Neural cell (in vitro differentiated cells): ENCODE measurements around the gene BCL7B. TPM values are rescaled to one million over a fixed set of nuclear protein-coding genes. Genes with fewer than 3 reads are reported as not detected.
"Not testable (repeated sequence)": the region's sequence is repeated elsewhere in the genome, so short reads cannot be mapped to it uniquely, and the experiment has no call there.

Experiments
- H2AFZ ChIP-seq: fragments of 200-600, 300-800 bp; sonication (generic), shearing (Covaris generic); 2 replicates; pipeline ENCODE4 v1.6.0; 2014; ENCODE audit warnings: low read depth, mild to moderate bottlenecking, antibody characterized with exemption, low read length, moderate library complexity
- H3F3A ChIP-seq: fragments of 200-600 bp; shearing (Covaris generic); 2 replicates; pipeline ENCODE4 v1.6.1; 2016; ENCODE audit warnings: mild to moderate bottlenecking, moderate library complexity, mixed read lengths, antibody characterized with exemption, low read length; ENCODE audit not compliant: insufficient read depth, poor library complexity, severe bottlenecking
- H3K27ac ChIP-seq: fragments of 200-600, 300-800 bp; sonication (generic), shearing (Covaris generic); 2 replicates; pipeline ENCODE4 v1.5.1; 2014; ENCODE audit warnings: mild to moderate bottlenecking, low read length, moderate library complexity
- H3K27me3 ChIP-seq: fragments of 300-800, 200-600 bp; sonication (generic), shearing (Covaris generic); 2 replicates; pipeline ENCODE4 v1.6.0; 2014; ENCODE audit warnings: mild to moderate bottlenecking, low read depth, low read length, moderate library complexity; ENCODE audit not compliant: insufficient read depth
- H3K36me3 ChIP-seq: fragments of 300-800, 200-600 bp; sonication (generic), shearing (Covaris generic); 2 replicates; pipeline ENCODE4 v1.5.1; 2014; ENCODE audit warnings: mild to moderate bottlenecking, antibody characterized with exemption, low read length, moderate library complexity; ENCODE audit not compliant: insufficient read depth
- H3K4me2 ChIP-seq: fragments of 300-800, 200-600 bp; sonication (generic), shearing (Covaris generic); 2 replicates; pipeline ENCODE4 v1.6.0; 2014; ENCODE audit warnings: mild to moderate bottlenecking, low read length
- H3K4me3 ChIP-seq: fragments of 300-800, 200-600 bp; sonication (generic), shearing (Covaris generic); 2 replicates; pipeline ENCODE4 v1.5.1; 2014; ENCODE audit warnings: mild to moderate bottlenecking, low read length, moderate library complexity
- H3K79me2 ChIP-seq: fragments of 200-600 bp; shearing (Covaris generic); replicated peaks from 2 replicates; pipeline ENCODE4 v1.6.0; 2014; ENCODE audit warnings: mild to moderate bottlenecking, low read length, moderate library complexity; ENCODE audit not compliant: insufficient read depth
- H3K9ac ChIP-seq: fragments of 300-800, 200-600 bp; sonication (generic), shearing (Covaris generic); 2 replicates; pipeline ENCODE4 v1.6.1; 2016; ENCODE audit warnings: mild to moderate bottlenecking, low read length, mixed read lengths
- H3K9me2 ChIP-seq: fragments of 200-600 bp; shearing (Covaris generic); 2 replicates; pipeline ENCODE4 v1.6.1; 2016; ENCODE audit warnings: mild to moderate bottlenecking, low read length, mixed read lengths; ENCODE audit not compliant: insufficient read depth
- H3K9me3 ChIP-seq: fragments of 200-600, 300-800 bp; sonication (generic), shearing (Covaris generic); 2 replicates; pipeline ENCODE4 v1.6.1; 2016; ENCODE audit warnings: mild to moderate bottlenecking, mixed run types, low read length, moderate library complexity, mixed read lengths
- H4K20me1 ChIP-seq: fragments of 200-600 bp; shearing (Covaris generic); 2 replicates; pipeline ENCODE4 v1.6.1; 2016; ENCODE audit warnings: mild to moderate bottlenecking, mixed run types; ENCODE audit not compliant: insufficient read depth
- CTCF ChIP-seq: fragments of 450-650 bp; IDR thresholded peaks from 2 replicates; pipeline ENCODE4 v1.5.1; 2014; ENCODE audit warnings: antibody characterized with exemption, mild to moderate bottlenecking, moderate library complexity; ENCODE audit not compliant: poor library complexity, severe bottlenecking
- EP300 ChIP-seq: fragments of 450-650 bp; conservative IDR thresholded peaks from 2 replicates; pipeline ENCODE4 v1.6.1; 2014; ENCODE audit warnings: antibody characterized with exemption, mild to moderate bottlenecking, moderate library complexity; ENCODE audit not compliant: poor library complexity, severe bottlenecking
- EZH2 ChIP-seq: fragments of 200-600, 300-800 bp; shearing (Covaris generic), sonication (generic); IDR thresholded peaks from 2 replicates; pipeline ENCODE4 v1.6.1; 2014; ENCODE audit warnings: antibody characterized with exemption, low read length, borderline replicate concordance, mild to moderate bottlenecking; ENCODE audit not compliant: insufficient read depth, poor library complexity, severe bottlenecking
- MXI1 ChIP-seq: fragments of 450-650 bp; conservative IDR thresholded peaks from 2 replicates; pipeline ENCODE4 v1.6.1; 2014; ENCODE audit warnings: antibody characterized with exemption, mild to moderate bottlenecking; ENCODE audit not compliant: poor library complexity, severe bottlenecking
- POLR2AphosphoS5 ChIP-seq: IDR thresholded peaks from 2 replicates; pipeline ENCODE4 v1.6.1; 2012
- RAD21 ChIP-seq: fragments of 450-650 bp; conservative IDR thresholded peaks from 2 replicates; pipeline ENCODE4 v1.6.1; 2014; ENCODE audit warnings: antibody characterized with exemption, mild to moderate bottlenecking, moderate library complexity
- REST ChIP-seq: IDR thresholded peaks from 2 replicates; pipeline ENCODE4 v1.6.1; 2012; ENCODE audit warnings: borderline replicate concordance
- SMC3 ChIP-seq: fragments of 450-650 bp; conservative IDR thresholded peaks from 2 replicates; pipeline ENCODE4 v1.6.1; 2014; ENCODE audit warnings: antibody characterized with exemption, mild to moderate bottlenecking, moderate library complexity; ENCODE audit not compliant: poor library complexity
- TAF1 ChIP-seq: IDR thresholded peaks from 2 replicates; pipeline ENCODE4 v1.6.1; 2012; ENCODE audit warnings: low read depth
- polyA plus RNA-seq: library from polyadenylated mRNA; depleted of rRNA; stranded (reverse); fragments of >200 nt; gene quantifications from 2 replicates; pipeline ENCODE4 v1.2.3, GENCODE V29; 2014

Gene BCL7B
- polyA plus RNA-seq, 1 donor from 2014 or later = 23.6 TPM

- H3K9ac ChIP-seq = peak overlapping the region; percentile 97
- peak overlapping the region; percentile 65 for H3K4me2 ChIP-seq
- H3K79me2 ChIP-seq = peaks cover 33% of the 10 kb centered on the region
- H3K27me3 ChIP-seq = no peaks in the 10 kb centered on the region
- TF ChIP-seq EP300 (no peak), SMC3 (no peak), POLR2AphosphoS5 (no peak), REST (no peak), MXI1 (no peak), CTCF (no peak)
- H3K27ac ChIP-seq = no peak overlapping the region
- no peak overlapping the region for H2AFZ ChIP-seq
- peaks cover 4% of the 10 kb centered on the region for H3K36me3 ChIP-seq
- peak overlapping the region; percentile 95 for H3K4me3 ChIP-seq
- no peaks in the 10 kb centered on the region for H3K9me2 ChIP-seq
- H4K20me1 ChIP-seq = no peaks in the 10 kb centered on the region
- no peaks in the 10 kb centered on the region for H3F3A ChIP-seq
- no peaks in the 10 kb centered on the region for H3K9me3 ChIP-seq
These were observed 2.0 kb downstream of the BCL7B start for GRCh38 chr7:73555411-73555982.

GRCh38 chr7:73550093-73550492, 7.4 kb downstream of the BCL7B start:
- peaks cover 16% of the 10 kb centered on the region for H3K79me2 ChIP-seq
- H3K9ac ChIP-seq, H2AFZ ChIP-seq, H3F3A ChIP-seq, H3K9me2 ChIP-seq, H3K4me2 ChIP-seq, H3K36me3 ChIP-seq, H3K4me3 ChIP-seq, H4K20me1 ChIP-seq, H3K27me3 ChIP-seq, H3K27ac ChIP-seq, H3K9me3 ChIP-seq: not testable (repeated sequence)

GRCh38 chr7:73549176-73549575, 8.3 kb downstream of the BCL7B start:
- Histone ChIP-seq H3F3A (no peaks in the 10 kb centered on the region), H3K27ac (no peak overlapping the region), H3K4me3 (no peak overlapping the region), H3K9me3 (no peaks in the 10 kb centered on the region), H3K79me2 (peaks cover 7% of the 10 kb centered on the region), H3K27me3 (no peaks in the 10 kb centered on the region), H3K4me2 (no peak overlapping the region), H4K20me1 (no peaks in the 10 kb centered on the region), H3K9ac (no peak overlapping the region), H3K36me3 (peaks cover 4% of the 10 kb centered on the region), H2AFZ (no peak overlapping the region), H3K9me2 (no peaks in the 10 kb centered on the region)
- TF ChIP-seq EP300 (no peak), RAD21 (no peak), SMC3 (no peak), POLR2AphosphoS5 (no peak), MXI1 (no peak), TAF1 (no peak), REST (no peak), EZH2 (no peak), CTCF (no peak)
